Naive thymus-derived CD4-positive, alpha-beta T cell (primary cell): Measurements from ENCODE around the gene EDIL3. TPM values are rescaled to one million over a fixed set of nuclear protein-coding genes. Genes with fewer than 3 reads are reported as not detected.
"Not testable (repeated sequence)": the region's sequence is repeated elsewhere in the genome, so short reads cannot be mapped to it uniquely, and the experiment has no call there.

Experiments
- ATAC-seq: fragments of 150-1000 bp; cut with Tn5 transposase; 2 replicates; pipeline ENCODE4 v1.10.0; 2021; ENCODE audit warnings: mild to moderate bottlenecking, moderate library complexity
- CTCF ChIA-PET: fragments of 350-600 bp; sonication (Branson Sonifier 250); formaldehyde crosslinking; loops from one replicate; lab custom pipeline; 2021; ENCODE audit warnings: antibody characterized with exemption; lab: Charles Lee
- POLR2A ChIA-PET: fragments of 350-600 bp; sonication (Branson Sonifier 250); formaldehyde crosslinking; loops from one replicate; lab custom pipeline; 2021; ENCODE audit warnings: antibody characterized with exemption, inconsistent platforms; lab: Charles Lee
- DNase-seq, 9 donors: peaks; one replicate each; pipeline versions ENCODE4 v3.0.0 to v3.0.0-alpha.2; 2020 to 2022; ENCODE audit warnings: mixed read lengths in 1 of 9
- H3K27ac ChIP-seq: one replicate; pipeline ENCODE4 v1.7.0; 2013; ENCODE audit warnings: mild to moderate bottlenecking, low read depth, low read length, moderate library complexity
- H3K27me3 ChIP-seq, 2 donors: one replicate each; pipeline ENCODE4 v1.7.0; 2013; ENCODE audit warnings: low read length in 2 of 2, mild to moderate bottlenecking in 2 of 2, moderate library complexity in 2 of 2; ENCODE audit not compliant: control insufficient read depth in 2 of 2, insufficient read depth in 2 of 2
- H3K36me3 ChIP-seq, 3 experiments: 1 replicate in 2 of 3; 2 replicates in 1 of 3; pipeline ENCODE4 v1.7.0; 2013; ENCODE audit warnings: low read length in 3 of 3, mild to moderate bottlenecking in 3 of 3, moderate library complexity in 1 of 3; ENCODE audit not compliant: insufficient read depth in 3 of 3, control insufficient read depth in 2 of 3
- H3K4me1 ChIP-seq, 2 donors: one replicate each; pipeline ENCODE4 v1.7.0; 2013; ENCODE audit warnings: low read length in 2 of 2, mild to moderate bottlenecking in 2 of 2, moderate library complexity in 1 of 2; ENCODE audit not compliant: control insufficient read depth in 2 of 2, insufficient read depth in 2 of 2
- H3K4me3 ChIP-seq: 2 replicates; pipeline ENCODE4 v1.7.0; 2013; ENCODE audit warnings: mild to moderate bottlenecking, low read length
- H3K9me3 ChIP-seq, 3 experiments: 1 replicate in 2 of 3; 2 replicates in 1 of 3; pipeline ENCODE4 v1.7.0; 2013; ENCODE audit warnings: low read length in 3 of 3; ENCODE audit not compliant: control insufficient read depth in 2 of 3
- H3K27ac Mint-ChIP-seq, 9 donors: one replicate each; pipeline ENCODE4 v1.8.0; 2020 to 2022; ENCODE audit warnings: mixed read lengths in 9 of 9, mild to moderate bottlenecking in 8 of 9, moderate library complexity in 5 of 9, inconsistent platforms in 2 of 9
- H3K27me3 Mint-ChIP-seq, 5 donors: one replicate each; pipeline ENCODE4 v1.8.0; 2021 to 2022; ENCODE audit warnings: mixed read lengths in 5 of 5, mild to moderate bottlenecking in 1 of 5
- H3K36me3 Mint-ChIP-seq, 5 donors: one replicate each; pipeline ENCODE4 v1.8.0; 2020 to 2022; ENCODE audit warnings: mixed read lengths in 5 of 5, mild to moderate bottlenecking in 3 of 5, inconsistent platforms in 1 of 5
- H3K4me1 Mint-ChIP-seq, 7 donors: one replicate each; pipeline ENCODE4 v1.8.0; 2020 to 2022; ENCODE audit warnings: mixed read lengths in 7 of 7, mild to moderate bottlenecking in 3 of 7, inconsistent platforms in 1 of 7
- H3K4me3 Mint-ChIP-seq, 10 donors: one replicate each; pipeline ENCODE4 v1.8.0; 2020 to 2022; ENCODE audit warnings: mild to moderate bottlenecking in 10 of 10, mixed read lengths in 10 of 10, moderate library complexity in 6 of 10, inconsistent platforms in 2 of 10
- H3K9me3 Mint-ChIP-seq, 11 donors: one replicate each; pipeline ENCODE4 v1.8.0; 2020 to 2022; ENCODE audit warnings: mixed read lengths in 11 of 11, mild to moderate bottlenecking in 4 of 11, inconsistent platforms in 1 of 11, moderate library complexity in 1 of 11
- intact Hi-C, 2 donors: fragments of 100-400 bp; cut with micrococcal nuclease; formaldehyde crosslinking; loops; one replicate each; pipeline ENCODE4 v1.15.1; 2023
- polyA plus RNA-seq, 2 donors: library from polyadenylated mRNA; unstranded; fragments of 300-500 nt; fragmentation: Illumina TruSeq; gene quantifications; one replicate each; pipeline ENCODE4 v1.2.3, GENCODE V29; 2021
- total RNA-seq, 6 experiments: library from RNA in 5 of 6; stranded (reverse) in 5 of 6; gene quantifications; 1 replicate in 5 of 6; 2 replicates in 1 of 6; pipeline ENCODE4 v1.2.3 and lab custom pipeline; 2021 to 2026

Gene EDIL3
- total and polyA plus RNA-seq, 7 experiments from 2014 or later = not detected

DNA sequence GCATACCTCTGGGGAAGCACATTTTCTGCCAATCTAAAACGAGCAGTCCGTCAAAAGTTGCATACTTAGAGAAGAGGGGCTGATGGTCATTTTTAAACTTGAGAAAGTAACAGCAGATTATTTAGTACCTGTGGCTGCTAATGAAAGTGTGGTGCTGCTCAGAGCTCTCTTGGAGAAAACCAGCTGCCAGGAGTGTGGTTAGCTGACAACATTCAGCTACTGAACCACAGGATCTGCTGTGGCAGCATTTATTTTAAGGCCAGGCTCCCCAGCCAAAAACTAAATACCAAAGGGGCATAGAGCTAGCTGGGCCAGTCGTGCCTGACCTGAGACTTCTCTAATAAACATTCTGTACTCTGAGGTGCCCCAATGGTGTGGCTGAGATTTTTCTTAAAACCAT is 203.6 kb downstream of the EDIL3 start:
- no peak for ATAC-seq

DNA sequence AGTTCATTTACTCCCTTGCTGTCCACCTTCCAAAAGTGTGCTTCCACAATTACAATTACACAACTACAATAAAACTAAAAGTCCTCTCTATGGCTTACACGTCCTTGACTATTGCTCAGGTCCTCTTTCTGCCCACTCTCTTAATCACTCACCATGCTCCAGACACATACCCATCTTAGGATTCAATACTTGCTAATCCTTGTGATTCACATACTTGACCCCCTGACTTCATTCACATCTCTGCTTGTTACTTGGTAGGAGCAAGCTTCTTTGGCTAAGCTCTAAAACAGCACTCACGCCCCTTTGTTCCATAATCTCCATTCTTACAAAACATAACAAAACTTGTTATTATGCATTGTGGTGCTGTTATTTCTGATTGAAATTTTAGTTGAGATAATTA is 215.8 kb downstream of the EDIL3 start:
- Histone ChIP-seq H3K27ac (no peak overlapping the region), H3K27me3 (no peaks in the 10 kb centered on the region), H3K36me3 (no peaks in the 10 kb centered on the region), H3K9me3 (no peaks in the 10 kb centered on the region), H3K4me1 (no peaks in the 10 kb centered on the region), H3K4me3 (no peak overlapping the region)
- H3K36me3 Mint-ChIP-seq = no peaks in the 10 kb centered on the region
- peaks cover 0 to 2% (median 0%) of the 10 kb centered on the region in 7 donors for H3K4me1 Mint-ChIP-seq
- H3K4me3 Mint-ChIP-seq = no peak overlapping the region
- H3K27ac Mint-ChIP-seq = no peak overlapping the region
- ChIA-PET POLR2A (no interaction called here), CTCF (no interaction called here)
- intact Hi-C loops = no loop called here
- DNase-seq (no peak), ATAC-seq (no peak)
- H3K27me3 Mint-ChIP-seq = no peaks in the 10 kb centered on the region
- peaks cover 0 to 10% (median 0%) of the 10 kb centered on the region in 11 donors for H3K9me3 Mint-ChIP-seq

More for the DNA sequence above, 203.6 kb downstream of the EDIL3 start:
- no peak for DNase-seq
- Histone ChIP-seq H3K9me3 (no peaks in the 10 kb centered on the region), H3K27ac (no peak overlapping the region), H3K36me3 (no peaks in the 10 kb centered on the region), H3K4me1 (no peaks in the 10 kb centered on the region), H3K4me3 (no peak overlapping the region), H3K27me3 (no peaks in the 10 kb centered on the region)
- Mint-ChIP-seq H3K4me1 (no peaks in the 10 kb centered on the region), H3K36me3 (no peaks in the 10 kb centered on the region), H3K4me3 (no peak overlapping the region), H3K27me3 (no peaks in the 10 kb centered on the region), H3K27ac (no peak overlapping the region), H3K9me3 (peaks cover 0 to 10% (median 2%) of the 10 kb centered on the region in 11 donors)
- intact Hi-C loops = no loop called here
- ChIA-PET CTCF (no interaction called here), POLR2A (no interaction called here)

- H3K27ac Mint-ChIP-seq = no peak overlapping the region
- H3K4me3 Mint-ChIP-seq = no peak overlapping the region
- peaks cover 0 to 2% (median 0%) of the 10 kb centered on the region in 7 donors for H3K4me1 Mint-ChIP-seq
- ChIA-PET CTCF (interaction anchor here (0.7 kb wide), 1 partner anchor 1352 kb away, joined by 3 read pairs; no protein-coding TSS in a partner anchor), POLR2A (no interaction called here)
- H3K27me3 Mint-ChIP-seq = no peaks in the 10 kb centered on the region
- Histone ChIP-seq H3K27ac (no peak overlapping the region), H3K9me3 (no peaks in the 10 kb centered on the region), H3K4me3 (no peak overlapping the region), H3K4me1 (no peaks in the 10 kb centered on the region), H3K27me3 (no peaks in the 10 kb centered on the region), H3K36me3 (no peaks in the 10 kb centered on the region)
- H3K36me3 Mint-ChIP-seq = no peaks in the 10 kb centered on the region
- DNase-seq = no peak
- intact Hi-C loops = no loop called here
- no peak for ATAC-seq
- H3K9me3 Mint-ChIP-seq = peaks cover 0 to 15% (median 0%) of the 10 kb centered on the region in 11 donors
Observed at GRCh38 chr5:84163671-84164070, 221.0 kb downstream of the EDIL3 start.

DNA sequence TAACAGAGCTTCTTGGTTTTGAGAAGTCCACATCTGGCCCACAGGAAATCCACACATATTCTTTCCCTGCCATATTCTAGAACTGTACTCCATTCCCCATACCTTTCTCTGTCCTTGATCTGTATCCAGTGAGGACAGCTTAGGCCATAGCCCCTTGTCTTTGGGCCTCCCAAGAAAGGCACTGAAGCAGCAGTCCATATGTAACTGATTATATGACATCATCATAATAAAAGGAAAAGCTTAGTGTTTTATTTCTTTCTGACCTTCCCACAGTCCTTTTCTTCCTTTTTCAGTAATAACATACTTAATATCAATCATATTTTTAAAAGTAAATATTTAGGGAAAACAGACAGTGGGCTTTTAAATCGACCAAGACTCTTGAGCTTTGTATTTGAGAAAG is 222.0 kb downstream of the EDIL3 start:
- no peaks in the 10 kb centered on the region for H3K27me3 Mint-ChIP-seq
- no peaks in the 10 kb centered on the region for H3K27me3 ChIP-seq
- H3K4me3 ChIP-seq = no peak overlapping the region
- peaks cover 0 to 2% (median 0%) of the 10 kb centered on the region in 7 donors for H3K4me1 Mint-ChIP-seq
- intact Hi-C loops = no loop called here
- no peak overlapping the region for H3K27ac ChIP-seq
- peaks cover 0 to 15% (median 0%) of the 10 kb centered on the region in 11 donors for H3K9me3 Mint-ChIP-seq
- ChIA-PET CTCF (no interaction called here), POLR2A (no interaction called here)
- no peaks in the 10 kb centered on the region for H3K9me3 ChIP-seq
- no peak overlapping the region for H3K4me3 Mint-ChIP-seq
- no peak for ATAC-seq
- no peaks in the 10 kb centered on the region for H3K4me1 ChIP-seq
- no peak for DNase-seq
- no peaks in the 10 kb centered on the region for H3K36me3 ChIP-seq
- no peaks in the 10 kb centered on the region for H3K36me3 Mint-ChIP-seq
- H3K27ac Mint-ChIP-seq = no peak overlapping the region

- CTCF ChIA-PET, H3K27ac Mint-ChIP-seq, H3K4me1 ChIP-seq, H3K36me3 Mint-ChIP-seq, POLR2A ChIA-PET, H3K27me3 Mint-ChIP-seq, H3K9me3 Mint-ChIP-seq, ATAC-seq, intact Hi-C loops, DNase-seq, H3K27ac ChIP-seq, H3K4me3 ChIP-seq, H3K4me3 Mint-ChIP-seq, H3K4me1 Mint-ChIP-seq, H3K27me3 ChIP-seq, H3K9me3 ChIP-seq, H3K36me3 ChIP-seq: not testable (repeated sequence)
Observed at GRCh38 chr5:84160650-84161049, 224.0 kb downstream of the EDIL3 start.

DNA sequence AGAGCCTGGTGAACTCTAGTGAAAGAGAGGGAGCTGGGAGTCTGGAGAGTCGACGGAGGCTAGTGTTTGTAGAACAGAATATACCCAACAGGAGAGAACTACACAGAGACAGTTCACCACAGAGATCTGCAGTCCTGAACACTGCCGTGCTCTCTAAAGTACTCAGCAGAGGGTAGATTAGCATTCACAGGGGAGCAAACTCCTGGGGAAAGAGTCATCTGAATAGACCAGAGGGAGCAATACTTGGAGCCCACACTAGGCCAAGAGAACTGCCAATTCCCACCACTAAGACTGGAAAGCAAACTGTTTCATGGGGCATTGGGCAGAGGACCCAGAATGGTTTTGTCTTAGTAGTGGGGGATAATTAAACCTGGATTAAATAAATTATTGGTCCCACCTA is 235.6 kb downstream of the EDIL3 start:
- no peak overlapping the region for H3K27ac Mint-ChIP-seq
- no peaks in the 10 kb centered on the region for H3K4me1 Mint-ChIP-seq
- Histone ChIP-seq H3K4me3 (no peak overlapping the region), H3K27ac (no peak overlapping the region), H3K4me1 (no peaks in the 10 kb centered on the region), H3K9me3 (no peaks in the 10 kb centered on the region), H3K36me3 (no peaks in the 10 kb centered on the region), H3K27me3 (no peaks in the 10 kb centered on the region)
- CTCF ChIA-PET = no interaction called here
- ATAC-seq (no peak), DNase-seq (no peak)
- H3K4me3 Mint-ChIP-seq = no peak overlapping the region
- H3K36me3 Mint-ChIP-seq = no peaks in the 10 kb centered on the region
- POLR2A ChIA-PET = no interaction called here
- intact Hi-C loops = no loop called here
- no peaks in the 10 kb centered on the region for H3K27me3 Mint-ChIP-seq
- H3K9me3 Mint-ChIP-seq = peaks cover 0 to 4% (median 0%) of the 10 kb centered on the region in 11 donors

GRCh38 chr5:84148651-84149050 is 236.0 kb downstream of the EDIL3 start:
- H3K9me3 Mint-ChIP-seq = peaks cover 0 to 4% (median 0%) of the 10 kb centered on the region in 11 donors
- POLR2A ChIA-PET = no interaction called here
- no peak overlapping the region for H3K27ac ChIP-seq
- no peak overlapping the region for H3K27ac Mint-ChIP-seq
- H3K27me3 Mint-ChIP-seq = no peaks in the 10 kb centered on the region
- CTCF ChIA-PET = no interaction called here
- no peak overlapping the region for H3K4me3 Mint-ChIP-seq
- intact Hi-C loops = no loop called here
- no peaks in the 10 kb centered on the region for H3K36me3 ChIP-seq
- H3K4me1 Mint-ChIP-seq = no peaks in the 10 kb centered on the region
- H3K4me1 ChIP-seq = no peaks in the 10 kb centered on the region
- H3K36me3 Mint-ChIP-seq = no peaks in the 10 kb centered on the region
- H3K4me3 ChIP-seq = no peak overlapping the region
- no peaks in the 10 kb centered on the region for H3K27me3 ChIP-seq
- no peak for ATAC-seq
- H3K9me3 ChIP-seq = no peaks in the 10 kb centered on the region
- no peak for DNase-seq
